Neural cell (in vitro differentiated cells): Measurements from ENCODE around the gene OVCH1. TPM values are rescaled to one million over a fixed set of nuclear protein-coding genes. Genes with fewer than 3 reads are reported as not detected.

ENCODE experiments used
- H2AFZ ChIP-seq: fragments of 200-600, 300-800 bp; sonication (generic), shearing (Covaris generic); 2 replicates; pipeline ENCODE4 v1.6.0; 2014; ENCODE audit warnings: low read depth, mild to moderate bottlenecking, antibody characterized with exemption, low read length, moderate library complexity
- H3F3A ChIP-seq: fragments of 200-600 bp; shearing (Covaris generic); 2 replicates; pipeline ENCODE4 v1.6.1; 2016; ENCODE audit warnings: mild to moderate bottlenecking, moderate library complexity, mixed read lengths, antibody characterized with exemption, low read length; ENCODE audit not compliant: insufficient read depth, poor library complexity, severe bottlenecking
- H3K27ac ChIP-seq: fragments of 200-600, 300-800 bp; sonication (generic), shearing (Covaris generic); 2 replicates; pipeline ENCODE4 v1.5.1; 2014; ENCODE audit warnings: mild to moderate bottlenecking, low read length, moderate library complexity
- H3K27me3 ChIP-seq: fragments of 300-800, 200-600 bp; sonication (generic), shearing (Covaris generic); 2 replicates; pipeline ENCODE4 v1.6.0; 2014; ENCODE audit warnings: mild to moderate bottlenecking, low read depth, low read length, moderate library complexity; ENCODE audit not compliant: insufficient read depth
- H3K36me3 ChIP-seq: fragments of 300-800, 200-600 bp; sonication (generic), shearing (Covaris generic); 2 replicates; pipeline ENCODE4 v1.5.1; 2014; ENCODE audit warnings: mild to moderate bottlenecking, antibody characterized with exemption, low read length, moderate library complexity; ENCODE audit not compliant: insufficient read depth
- H3K4me2 ChIP-seq: fragments of 300-800, 200-600 bp; sonication (generic), shearing (Covaris generic); 2 replicates; pipeline ENCODE4 v1.6.0; 2014; ENCODE audit warnings: mild to moderate bottlenecking, low read length
- H3K4me3 ChIP-seq: fragments of 300-800, 200-600 bp; sonication (generic), shearing (Covaris generic); 2 replicates; pipeline ENCODE4 v1.5.1; 2014; ENCODE audit warnings: mild to moderate bottlenecking, low read length, moderate library complexity
- H3K79me2 ChIP-seq: fragments of 200-600 bp; shearing (Covaris generic); replicated peaks from 2 replicates; pipeline ENCODE4 v1.6.0; 2014; ENCODE audit warnings: mild to moderate bottlenecking, low read length, moderate library complexity; ENCODE audit not compliant: insufficient read depth
- H3K9ac ChIP-seq: fragments of 300-800, 200-600 bp; sonication (generic), shearing (Covaris generic); 2 replicates; pipeline ENCODE4 v1.6.1; 2016; ENCODE audit warnings: mild to moderate bottlenecking, low read length, mixed read lengths
- H3K9me2 ChIP-seq: fragments of 200-600 bp; shearing (Covaris generic); 2 replicates; pipeline ENCODE4 v1.6.1; 2016; ENCODE audit warnings: mild to moderate bottlenecking, low read length, mixed read lengths; ENCODE audit not compliant: insufficient read depth
- H3K9me3 ChIP-seq: fragments of 200-600, 300-800 bp; sonication (generic), shearing (Covaris generic); 2 replicates; pipeline ENCODE4 v1.6.1; 2016; ENCODE audit warnings: mild to moderate bottlenecking, mixed run types, low read length, moderate library complexity, mixed read lengths
- H4K20me1 ChIP-seq: fragments of 200-600 bp; shearing (Covaris generic); 2 replicates; pipeline ENCODE4 v1.6.1; 2016; ENCODE audit warnings: mild to moderate bottlenecking, mixed run types; ENCODE audit not compliant: insufficient read depth
- EP300 ChIP-seq: fragments of 450-650 bp; conservative IDR thresholded peaks from 2 replicates; pipeline ENCODE4 v1.6.1; 2014; ENCODE audit warnings: antibody characterized with exemption, mild to moderate bottlenecking, moderate library complexity; ENCODE audit not compliant: poor library complexity, severe bottlenecking
- EZH2 ChIP-seq: fragments of 200-600, 300-800 bp; shearing (Covaris generic), sonication (generic); IDR thresholded peaks from 2 replicates; pipeline ENCODE4 v1.6.1; 2014; ENCODE audit warnings: antibody characterized with exemption, low read length, borderline replicate concordance, mild to moderate bottlenecking; ENCODE audit not compliant: insufficient read depth, poor library complexity, severe bottlenecking
- MXI1 ChIP-seq: fragments of 450-650 bp; conservative IDR thresholded peaks from 2 replicates; pipeline ENCODE4 v1.6.1; 2014; ENCODE audit warnings: antibody characterized with exemption, mild to moderate bottlenecking; ENCODE audit not compliant: poor library complexity, severe bottlenecking
- POLR2AphosphoS5 ChIP-seq: IDR thresholded peaks from 2 replicates; pipeline ENCODE4 v1.6.1; 2012
- RAD21 ChIP-seq: fragments of 450-650 bp; conservative IDR thresholded peaks from 2 replicates; pipeline ENCODE4 v1.6.1; 2014; ENCODE audit warnings: antibody characterized with exemption, mild to moderate bottlenecking, moderate library complexity
- REST ChIP-seq: IDR thresholded peaks from 2 replicates; pipeline ENCODE4 v1.6.1; 2012; ENCODE audit warnings: borderline replicate concordance
- SMC3 ChIP-seq: fragments of 450-650 bp; conservative IDR thresholded peaks from 2 replicates; pipeline ENCODE4 v1.6.1; 2014; ENCODE audit warnings: antibody characterized with exemption, mild to moderate bottlenecking, moderate library complexity; ENCODE audit not compliant: poor library complexity
- TAF1 ChIP-seq: IDR thresholded peaks from 2 replicates; pipeline ENCODE4 v1.6.1; 2012; ENCODE audit warnings: low read depth
- polyA plus RNA-seq: library from polyadenylated mRNA; depleted of rRNA; stranded (reverse); fragments of >200 nt; gene quantifications from 2 replicates; pipeline ENCODE4 v1.2.3, GENCODE V29; 2014
- TF ChIP-seq, protein P1 (sequence below): fragments of 450-650 bp; IDR thresholded peaks from 2 replicates; pipeline ENCODE4 v1.5.1; 2014; ENCODE audit warnings: antibody characterized with exemption, mild to moderate bottlenecking, moderate library complexity; ENCODE audit not compliant: poor library complexity, severe bottlenecking

Gene OVCH1
- polyA plus RNA-seq, 1 donor from 2014 or later = 0.83 TPM

GRCh38 chr12:29510591-29511185, 13.2 kb upstream of the OVCH1 start:
- Histone ChIP-seq H3K4me3 (no peak overlapping the region), H3K27ac (no peak overlapping the region), H4K20me1 (no peaks in the 10 kb centered on the region), H3F3A (no peaks in the 10 kb centered on the region), H3K9ac (no peak overlapping the region), H3K9me3 (no peaks in the 10 kb centered on the region), H3K4me2 (no peak overlapping the region), H3K27me3 (no peaks in the 10 kb centered on the region), H3K79me2 (no peaks in the 10 kb centered on the region), H3K9me2 (no peaks in the 10 kb centered on the region), H2AFZ (no peak overlapping the region), H3K36me3 (no peaks in the 10 kb centered on the region)
- no peak for TF ChIP-seq RAD21
- no peak for TF ChIP-seq MXI1
- TF ChIP-seq REST = no peak
- TF ChIP-seq EP300 = no peak
- TF ChIP-seq SMC3 = no peak
- no peak for TF ChIP-seq TAF1
- TF ChIP-seq EZH2 = no peak
- TF ChIP-seq, protein P1, sequence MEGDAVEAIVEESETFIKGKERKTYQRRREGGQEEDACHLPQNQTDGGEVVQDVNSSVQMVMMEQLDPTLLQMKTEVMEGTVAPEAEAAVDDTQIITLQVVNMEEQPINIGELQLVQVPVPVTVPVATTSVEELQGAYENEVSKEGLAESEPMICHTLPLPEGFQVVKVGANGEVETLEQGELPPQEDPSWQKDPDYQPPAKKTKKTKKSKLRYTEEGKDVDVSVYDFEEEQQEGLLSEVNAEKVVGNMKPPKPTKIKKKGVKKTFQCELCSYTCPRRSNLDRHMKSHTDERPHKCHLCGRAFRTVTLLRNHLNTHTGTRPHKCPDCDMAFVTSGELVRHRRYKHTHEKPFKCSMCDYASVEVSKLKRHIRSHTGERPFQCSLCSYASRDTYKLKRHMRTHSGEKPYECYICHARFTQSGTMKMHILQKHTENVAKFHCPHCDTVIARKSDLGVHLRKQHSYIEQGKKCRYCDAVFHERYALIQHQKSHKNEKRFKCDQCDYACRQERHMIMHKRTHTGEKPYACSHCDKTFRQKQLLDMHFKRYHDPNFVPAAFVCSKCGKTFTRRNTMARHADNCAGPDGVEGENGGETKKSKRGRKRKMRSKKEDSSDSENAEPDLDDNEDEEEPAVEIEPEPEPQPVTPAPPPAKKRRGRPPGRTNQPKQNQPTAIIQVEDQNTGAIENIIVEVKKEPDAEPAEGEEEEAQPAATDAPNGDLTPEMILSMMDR = no peak
- no peak for TF ChIP-seq POLR2AphosphoS5

GRCh38 chr12:29509503-29509902, 12.0 kb upstream of the OVCH1 start:
- H2AFZ ChIP-seq = no peak overlapping the region
- H3K4me2 ChIP-seq = no peak overlapping the region
- no peak overlapping the region for H3K9ac ChIP-seq
- no peak for TF ChIP-seq RAD21
- no peak for TF ChIP-seq REST
- TF ChIP-seq, protein P1 = no peak
- TF ChIP-seq EP300 = no peak
- no peak for TF ChIP-seq SMC3
- no peak for TF ChIP-seq TAF1
- TF ChIP-seq MXI1 = no peak
- no peak overlapping the region for H3K4me3 ChIP-seq
- H3F3A ChIP-seq = no peaks in the 10 kb centered on the region
- no peaks in the 10 kb centered on the region for H3K79me2 ChIP-seq
- no peaks in the 10 kb centered on the region for H3K27me3 ChIP-seq
- H3K9me3 ChIP-seq = no peaks in the 10 kb centered on the region
- H4K20me1 ChIP-seq = no peaks in the 10 kb centered on the region
- no peak overlapping the region for H3K27ac ChIP-seq
- H3K9me2 ChIP-seq = no peaks in the 10 kb centered on the region
- H3K36me3 ChIP-seq = no peaks in the 10 kb centered on the region
